GM12872 (cell line): ENCODE measurements around the gene KPTN.

Experiments
- CTCF ChIP-seq: IDR thresholded peaks from 3 replicates; pipeline ENCODE4 v1.5.1; 2011; ENCODE audit warnings: low read depth, mild to moderate bottlenecking, low read length, moderate library complexity; ENCODE audit not compliant: insufficient read depth

KPTN gene

DNA sequence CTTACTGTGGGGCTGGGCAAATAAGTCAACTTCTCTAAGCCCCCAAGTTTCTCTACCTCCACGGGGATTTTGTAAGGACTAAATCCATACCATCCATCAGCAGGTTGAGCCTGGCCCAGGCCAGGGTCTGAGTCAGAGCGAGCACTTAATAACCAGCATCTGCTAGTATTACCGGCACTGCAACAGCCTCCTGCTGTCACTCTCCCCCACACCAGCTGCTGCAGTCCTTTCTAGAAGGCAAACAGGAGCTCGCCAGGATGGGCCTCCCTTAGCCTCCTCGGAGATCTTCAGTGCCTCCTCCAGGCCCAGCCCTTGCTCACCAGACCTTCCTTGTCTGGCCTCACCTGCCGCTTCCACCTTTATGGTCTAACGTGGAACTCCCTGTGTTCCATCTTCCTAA, 27.7 kb upstream of the KPTN start:
- TF ChIP-seq CTCF: no peak

GRCh38 chr19:47511128-47511517, 27.1 kb upstream of the KPTN start:
- no peak for TF ChIP-seq CTCF

DNA sequence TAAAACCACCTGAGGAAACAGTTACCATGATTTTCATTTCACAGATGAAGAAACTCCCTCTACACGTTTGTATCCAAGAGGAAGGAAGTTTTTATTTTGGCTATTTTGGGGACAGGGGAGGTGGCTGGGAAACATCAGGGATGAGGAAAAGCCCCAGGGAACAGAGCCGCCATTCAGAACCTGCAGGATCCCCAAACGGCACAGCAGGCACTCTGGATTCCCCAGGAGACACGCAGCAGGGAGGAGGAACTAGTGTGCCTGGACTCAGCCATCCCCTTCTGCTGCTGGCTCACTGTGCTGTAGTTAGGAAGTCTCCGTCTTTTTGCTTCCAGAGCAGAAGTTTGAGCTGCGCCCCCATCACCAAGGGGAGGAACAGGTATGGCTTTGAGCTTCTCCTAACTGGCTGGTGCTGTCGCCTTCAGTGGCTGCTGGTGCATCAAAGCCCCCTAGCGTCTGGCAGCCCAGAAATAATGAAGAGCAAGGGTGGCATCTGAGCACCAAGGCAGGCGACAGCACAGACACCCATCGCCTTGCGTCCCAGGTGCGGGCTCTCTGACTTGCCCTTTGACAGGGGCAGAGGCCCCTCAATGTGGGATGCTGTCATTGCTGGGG, 26.6 kb upstream of the KPTN start:
- TF ChIP-seq CTCF: no peak

DNA sequence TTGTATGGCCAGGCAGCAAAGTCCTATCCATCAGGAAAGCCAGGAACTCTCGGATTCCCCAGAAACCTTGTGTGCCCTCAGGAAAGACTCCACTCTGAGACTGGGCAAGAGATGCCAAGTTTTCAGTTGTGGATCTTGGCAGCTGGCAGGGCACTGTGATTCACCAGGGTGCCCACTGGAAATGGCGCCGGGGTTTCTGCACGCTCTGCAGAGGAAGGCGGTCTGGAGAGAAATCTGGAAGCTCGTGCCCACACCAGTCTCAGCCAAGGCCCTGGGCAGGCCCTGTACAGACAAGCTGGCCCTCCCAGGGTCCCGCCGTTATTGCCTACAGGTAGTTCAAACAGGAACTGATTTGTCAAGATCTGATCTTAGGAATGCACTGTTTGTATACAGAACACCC, 26.0 kb upstream of the KPTN start:
- no peak for TF ChIP-seq CTCF

- TF ChIP-seq CTCF: no peak
Measured at GRCh38 chr19:47509170-47509847, 25.3 kb upstream of the KPTN start.

- TF ChIP-seq CTCF: no peak
Measured at GRCh38 chr19:47508721-47509120, 24.7 kb upstream of the KPTN start.

DNA sequence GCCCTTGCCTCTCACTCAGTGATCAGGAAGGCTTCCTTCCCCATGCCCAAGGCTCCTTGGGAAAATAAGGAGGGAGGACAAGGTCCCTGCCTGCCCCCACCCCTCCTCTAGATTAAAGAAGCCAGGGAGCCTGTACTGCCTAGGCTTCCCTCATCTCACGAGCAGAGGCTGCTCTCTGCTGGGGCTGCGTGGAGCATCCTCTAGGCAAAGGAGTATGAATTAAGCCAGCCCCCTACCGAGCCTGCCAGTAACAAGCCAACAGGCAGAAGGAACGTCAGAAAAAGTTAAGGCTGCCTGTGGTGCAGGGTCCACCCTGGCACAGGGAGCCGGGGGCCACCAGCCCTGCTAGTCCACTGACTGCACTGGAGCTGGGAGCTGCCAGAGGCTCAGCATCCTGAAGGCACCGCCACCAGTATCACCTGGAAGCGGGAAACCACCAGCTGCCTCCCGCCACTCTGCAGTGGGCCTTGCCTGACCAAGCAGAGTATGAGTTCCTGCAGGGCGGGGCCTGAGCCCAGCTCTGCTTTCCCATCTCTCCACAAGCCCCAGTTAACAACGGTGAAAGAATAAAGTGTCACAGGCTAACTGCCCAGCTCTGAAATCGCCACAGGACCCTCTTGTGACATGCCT, 24.0 kb upstream of the KPTN start:
- no peak for TF ChIP-seq CTCF
